DMS53 (cell line): ENCODE results near the gene EPS8L3.
"Not testable (repeated sequence)": the region's sequence is repeated elsewhere in the genome, so short reads cannot be mapped to it uniquely, and the experiment has no call there.

ENCODE experiments used
- DNase-seq: peaks from one replicate; lab custom pipeline; 2025; lab: John Stamatoyannopoulos, UW

The EPS8L3 gene, protein sequence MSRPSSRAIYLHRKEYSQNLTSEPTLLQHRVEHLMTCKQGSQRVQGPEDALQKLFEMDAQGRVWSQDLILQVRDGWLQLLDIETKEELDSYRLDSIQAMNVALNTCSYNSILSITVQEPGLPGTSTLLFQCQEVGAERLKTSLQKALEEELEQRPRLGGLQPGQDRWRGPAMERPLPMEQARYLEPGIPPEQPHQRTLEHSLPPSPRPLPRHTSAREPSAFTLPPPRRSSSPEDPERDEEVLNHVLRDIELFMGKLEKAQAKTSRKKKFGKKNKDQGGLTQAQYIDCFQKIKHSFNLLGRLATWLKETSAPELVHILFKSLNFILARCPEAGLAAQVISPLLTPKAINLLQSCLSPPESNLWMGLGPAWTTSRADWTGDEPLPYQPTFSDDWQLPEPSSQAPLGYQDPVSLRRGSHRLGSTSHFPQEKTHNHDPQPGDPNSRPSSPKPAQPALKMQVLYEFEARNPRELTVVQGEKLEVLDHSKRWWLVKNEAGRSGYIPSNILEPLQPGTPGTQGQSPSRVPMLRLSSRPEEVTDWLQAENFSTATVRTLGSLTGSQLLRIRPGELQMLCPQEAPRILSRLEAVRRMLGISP

DNA sequence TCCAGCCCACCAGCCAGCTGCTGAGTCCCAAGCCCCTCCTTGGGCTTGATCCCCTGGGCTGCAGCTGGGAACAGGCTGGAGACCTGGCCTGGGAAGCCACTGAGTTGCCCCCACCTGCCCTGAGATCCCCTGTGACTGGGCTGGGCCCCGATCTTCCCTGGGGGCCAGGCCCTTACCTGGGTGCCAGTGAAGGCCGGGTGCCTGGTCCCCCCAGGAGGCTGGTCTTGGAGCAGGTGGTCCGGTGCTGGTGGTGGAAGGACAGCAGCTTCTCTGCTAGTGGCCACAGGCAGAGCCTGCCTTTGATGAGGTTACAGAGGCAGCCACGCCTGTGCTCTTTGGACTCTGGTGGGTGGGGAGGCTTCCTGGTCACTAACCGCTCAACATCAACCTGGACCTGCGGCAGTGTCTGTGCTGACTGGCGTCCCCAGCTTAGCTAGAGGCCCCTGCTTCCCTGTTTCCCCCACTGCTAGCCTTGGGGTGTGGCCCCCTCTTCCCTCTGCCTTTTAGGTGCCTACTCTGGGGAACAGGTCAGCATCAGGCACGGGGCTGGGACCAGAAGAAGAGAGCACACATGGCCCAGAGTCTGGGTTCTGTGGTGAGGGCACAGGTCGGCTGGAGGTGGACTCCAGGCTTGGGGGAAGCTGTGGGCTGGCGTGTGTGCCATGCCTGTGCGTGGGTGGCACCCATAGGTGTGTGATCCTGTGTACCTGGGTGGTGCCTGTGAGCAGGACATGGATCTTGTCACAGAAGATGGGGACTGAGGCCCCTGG, at the start of gene EPS8L3:
Gene EPS8L3 (minus strand): TSS at position 278 of the 770 bp plus-strand sequence. CDS start 2,174 bp downstream, outside the sequence.
- DNase-seq: no peak

DNA sequence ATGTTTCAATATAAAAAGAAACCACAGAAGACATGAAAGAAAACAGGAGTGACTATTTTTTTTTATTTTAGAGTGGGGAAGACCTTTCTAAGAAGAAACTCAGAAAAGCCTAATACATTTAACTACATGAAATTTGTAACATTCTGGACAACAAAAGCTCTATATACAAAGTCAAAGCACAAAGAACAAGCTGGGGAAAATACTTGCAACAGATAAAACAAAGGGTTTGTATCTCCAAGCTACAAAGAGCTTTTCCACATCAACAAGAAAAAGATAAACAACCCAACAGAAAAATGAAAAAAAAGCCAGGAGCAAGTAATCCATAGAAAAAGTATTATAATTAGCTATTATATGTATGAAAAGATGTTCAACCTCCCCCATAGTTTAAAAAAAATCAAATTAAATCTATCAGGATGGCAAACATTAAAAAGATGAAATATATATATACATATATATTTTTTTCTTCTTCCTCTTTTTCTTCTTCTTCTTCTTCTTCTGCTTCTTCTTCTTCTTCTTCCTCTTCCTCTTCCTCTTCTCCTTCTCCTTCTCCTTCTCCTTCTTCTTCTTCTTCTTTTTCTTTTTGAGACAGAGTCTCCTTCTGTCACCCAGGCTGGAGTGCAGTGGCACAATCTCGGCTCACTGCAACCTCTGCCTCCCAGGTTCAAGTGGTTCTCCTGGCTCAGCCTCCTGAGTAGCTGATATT, 49.1 kb upstream of the EPS8L3 start:
- DNase-seq: no peak

GRCh38 chr1:109808703-109809102, 45.0 kb upstream of the EPS8L3 start:
- DNase-seq: no peak

DNA sequence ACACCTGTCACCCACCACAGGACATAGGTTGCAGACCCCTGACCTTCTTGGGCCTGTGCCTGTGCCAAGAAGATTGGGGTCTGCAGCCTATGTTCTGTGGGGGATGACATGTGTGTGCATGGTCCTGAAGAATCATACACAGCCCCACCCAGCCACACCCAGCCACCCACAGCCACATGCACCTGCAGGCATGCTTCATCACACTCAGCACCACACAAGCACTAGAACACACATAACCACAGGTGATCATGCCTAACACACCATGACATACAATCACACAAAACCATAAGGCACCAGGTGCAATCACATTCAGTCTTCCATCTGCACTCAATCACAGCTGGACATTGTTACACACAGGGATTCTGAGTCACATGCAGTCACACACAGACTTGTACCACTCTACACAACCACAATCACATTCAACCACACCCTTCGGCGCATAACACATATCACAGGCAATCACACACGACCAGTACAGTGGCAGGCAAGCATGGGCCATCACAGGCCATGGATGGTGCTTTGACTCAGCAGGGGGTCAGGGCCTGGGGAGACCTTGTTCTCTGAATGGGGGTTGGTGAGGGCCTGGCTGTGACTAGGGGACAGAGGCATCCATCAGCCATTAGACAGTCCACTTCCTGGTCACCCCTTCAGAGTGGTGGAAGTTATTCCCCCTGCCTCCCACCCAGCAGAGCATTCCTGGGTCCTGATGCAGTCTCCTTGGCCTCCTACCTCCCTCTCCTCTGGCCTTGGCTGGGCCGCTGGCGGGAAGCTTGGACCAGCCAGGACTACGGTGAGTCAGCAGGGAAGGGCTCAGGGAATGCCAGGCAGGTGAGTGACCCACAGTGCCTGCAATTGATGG, 44.3 kb upstream of the EPS8L3 start:
- peak; percentile 14 for DNase-seq

DNA sequence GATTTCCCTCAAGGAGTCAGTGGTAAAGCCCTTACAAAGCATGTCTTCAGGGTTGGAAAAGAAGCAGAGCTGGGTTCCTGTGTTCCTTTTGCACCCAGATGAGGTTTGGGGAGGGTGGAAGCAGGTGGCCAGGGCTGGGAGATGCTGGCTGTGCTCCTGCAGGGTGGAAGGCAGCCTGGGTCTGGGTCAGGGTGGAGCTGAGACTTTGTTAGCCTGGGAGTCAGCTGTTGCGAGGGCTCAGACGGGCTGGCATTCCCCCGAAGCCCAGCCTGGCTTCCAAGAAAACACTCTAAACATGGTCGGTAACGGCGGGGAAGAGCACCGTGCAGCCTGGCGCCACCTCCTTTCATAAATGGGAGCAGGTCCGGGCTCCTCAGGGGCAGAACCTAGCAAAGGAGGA, 43.7 kb upstream of the EPS8L3 start:
- no peak for DNase-seq

DNA sequence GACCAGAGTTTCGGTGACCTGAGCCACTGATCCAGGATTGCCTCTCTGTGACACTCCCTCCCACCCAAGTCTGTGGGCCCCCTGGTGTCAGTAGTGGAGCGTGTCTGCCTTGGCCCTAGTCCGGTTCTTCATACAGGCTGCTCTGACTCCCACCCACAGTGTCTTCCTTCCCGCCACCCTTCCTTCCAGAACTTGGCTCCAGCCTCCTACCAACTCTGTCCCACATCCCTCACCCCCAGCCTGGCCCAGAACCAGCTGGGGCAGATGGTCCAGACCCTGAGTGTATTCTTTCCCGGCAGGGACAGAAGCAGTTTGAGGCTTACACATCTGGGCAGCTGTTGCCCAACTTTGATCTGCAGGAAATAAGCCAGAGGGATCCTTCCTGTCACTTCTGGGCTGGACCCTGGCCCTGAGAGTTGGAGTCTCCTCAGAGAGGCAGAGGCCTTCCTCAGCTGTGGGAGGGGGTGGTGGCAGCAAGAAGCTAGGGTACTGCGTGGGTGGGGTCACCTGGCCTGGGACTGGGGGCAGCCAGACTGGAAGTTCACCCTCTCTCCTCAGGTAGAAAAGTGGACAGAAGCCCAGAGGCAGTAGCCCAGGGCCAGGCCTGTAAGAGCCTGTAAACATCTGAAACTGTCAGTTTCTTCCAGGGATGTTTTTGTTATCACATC, 43.1 kb upstream of the EPS8L3 start:
- DNase-seq: no peak

GRCh38 chr1:109805486-109806165, 41.9 kb upstream of the EPS8L3 start:
- peak; percentile 77 for DNase-seq

DNA sequence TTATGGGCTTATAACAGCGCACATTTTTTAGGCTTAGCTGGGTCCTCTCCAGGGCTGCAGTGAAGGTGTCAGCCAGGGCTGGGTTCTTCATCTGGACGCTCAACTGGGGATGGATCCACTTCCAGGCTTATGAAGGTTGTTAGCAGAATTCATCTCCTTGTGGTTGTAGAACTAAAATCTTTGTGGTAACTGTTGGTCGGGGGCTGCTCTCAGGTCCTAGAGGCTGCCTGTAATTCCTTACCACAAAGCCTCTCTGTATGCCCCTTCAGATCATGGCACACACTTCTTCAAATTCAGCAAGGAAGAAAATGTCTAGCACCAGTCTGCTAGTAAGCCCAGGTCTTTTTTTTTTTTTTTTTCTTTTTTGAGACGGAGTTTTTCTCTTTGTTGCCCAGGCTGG, 40.9 kb upstream of the EPS8L3 start:
- DNase-seq: no peak

DNA sequence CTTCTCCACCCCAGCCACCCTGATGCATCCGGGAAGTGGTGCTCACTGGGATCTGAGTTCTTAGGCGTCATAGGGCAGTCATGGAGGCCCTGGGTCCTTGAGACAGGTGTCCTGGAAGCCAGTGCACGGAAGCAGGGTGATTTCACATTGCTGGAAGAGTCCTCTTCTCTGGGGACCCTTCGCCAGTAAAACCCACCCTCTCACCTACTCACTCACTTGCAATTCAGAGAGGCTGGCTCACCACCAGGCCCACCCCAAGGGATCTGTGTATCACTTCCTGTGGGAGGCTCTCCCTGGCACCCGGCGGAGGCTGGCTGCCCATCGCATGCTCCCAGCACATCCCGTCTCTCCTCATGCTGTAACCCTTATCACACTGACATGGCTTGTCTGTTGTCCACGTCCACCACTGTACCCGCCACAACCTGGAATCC, 40.2 kb upstream of the EPS8L3 start:
- DNase-seq: no peak

- no peak for DNase-seq
These were observed 39.3 kb upstream of the EPS8L3 start for GRCh38 chr1:109802901-109803561.

DNA sequence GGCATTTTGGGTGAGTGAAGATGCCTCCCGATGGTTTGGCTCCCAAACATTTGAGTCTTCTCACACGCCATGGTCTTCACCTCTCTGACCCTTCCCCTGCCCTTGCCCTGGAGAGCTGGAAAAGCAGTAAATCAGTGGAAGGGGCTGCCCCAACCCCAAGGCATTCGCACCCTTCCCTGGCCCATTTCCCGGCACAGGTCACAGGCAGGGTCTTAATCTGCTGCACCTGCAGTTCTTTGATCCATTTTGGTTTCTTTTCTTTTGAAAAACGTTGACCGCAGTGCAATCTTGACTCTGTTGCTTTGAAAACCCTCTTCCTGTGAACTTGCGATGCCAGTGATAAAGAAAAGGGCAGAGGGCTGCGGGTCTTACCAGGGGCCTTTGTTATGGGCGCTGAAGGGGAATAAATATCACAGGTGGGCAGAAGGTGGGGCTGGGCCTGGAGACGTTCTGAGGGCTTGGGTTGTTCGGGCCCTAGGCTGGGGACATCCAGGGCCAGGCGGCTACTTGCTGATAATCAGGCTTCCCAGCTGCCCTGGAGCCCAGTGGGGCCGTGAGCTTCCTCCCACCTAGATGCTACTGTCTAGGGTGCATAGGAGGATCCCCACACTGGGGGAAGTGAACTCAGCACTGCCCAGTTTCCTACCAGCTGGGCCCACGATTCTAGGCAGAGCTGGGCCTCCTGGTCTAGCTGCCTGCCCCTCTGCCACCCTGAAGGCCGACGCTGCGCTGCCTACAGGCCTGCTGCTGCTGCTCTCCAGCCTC, 38.6 kb upstream of the EPS8L3 start:
- no peak for DNase-seq

DNA sequence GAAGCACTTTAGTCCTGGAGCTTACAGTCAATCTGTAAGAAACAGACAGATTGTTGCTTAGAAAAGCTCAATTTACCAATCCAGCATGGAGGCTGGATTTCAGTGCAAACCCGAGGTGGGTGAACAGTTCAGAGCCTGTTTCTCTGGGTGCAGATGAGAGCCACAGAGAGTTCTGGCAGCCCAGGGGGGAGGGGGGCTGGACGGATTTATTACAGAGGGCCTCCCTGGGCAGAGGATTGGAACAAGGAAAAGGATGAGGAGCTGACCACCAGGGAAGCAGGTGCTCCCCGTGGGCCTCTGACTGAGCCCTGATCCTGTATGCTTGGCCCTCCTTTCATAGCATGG, 38.0 kb upstream of the EPS8L3 start:
- no peak for DNase-seq

- no peak for DNase-seq
These were observed 36.6 kb upstream of the EPS8L3 start for GRCh38 chr1:109800291-109800690.

- no peak for DNase-seq
These were observed 35.7 kb upstream of the EPS8L3 start for GRCh38 chr1:109799445-109799844.

DNA sequence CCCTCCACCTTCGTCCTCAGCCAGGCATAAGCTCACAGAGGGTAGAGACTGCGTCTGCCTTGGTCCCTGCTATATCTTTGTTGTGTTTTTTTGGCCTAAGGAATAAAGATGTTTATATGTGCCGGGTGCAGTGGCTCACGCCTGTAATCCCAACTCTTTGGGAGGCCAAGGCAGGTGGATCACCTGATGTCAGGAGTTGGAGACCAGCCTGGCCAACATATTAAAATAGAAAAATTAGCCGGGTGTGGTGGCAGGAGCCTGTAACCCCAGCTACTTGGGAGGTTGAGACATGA, 33.5 kb upstream of the EPS8L3 start:
- not testable (repeated sequence) for DNase-seq

GRCh38 chr1:109796484-109797302, 33.0 kb upstream of the EPS8L3 start:
- DNase-seq: no peak

- DNase-seq: no peak
These were observed 30.8 kb upstream of the EPS8L3 start for GRCh38 chr1:109794319-109795132.
